22Rv1 (cell line): ENCODE data around the gene VWF.

Experiments used
- H3K27ac ChIP-seq: fragments of 450-650 bp; 2 replicates; pipeline ENCODE4 v1.5.1; 2017
- CTCF ChIP-seq: fragments of 450-650 bp; IDR thresholded peaks from 2 replicates; pipeline ENCODE4 v1.5.1; 2017; ENCODE audit warnings: mild to moderate bottlenecking
- ZFX ChIP-seq: fragments of 450-650 bp; IDR thresholded peaks from 2 replicates; pipeline ENCODE4 v1.6.1; 2017; ENCODE audit warnings: antibody characterized with exemption, borderline replicate concordance

The VWF gene

GRCh38 chr12:6120796-6121473 is 3.5 kb downstream of the VWF start:
- TF ChIP-seq ZFX (no peak), CTCF (no peak)
- H3K27ac ChIP-seq = no peak overlapping the region

DNA sequence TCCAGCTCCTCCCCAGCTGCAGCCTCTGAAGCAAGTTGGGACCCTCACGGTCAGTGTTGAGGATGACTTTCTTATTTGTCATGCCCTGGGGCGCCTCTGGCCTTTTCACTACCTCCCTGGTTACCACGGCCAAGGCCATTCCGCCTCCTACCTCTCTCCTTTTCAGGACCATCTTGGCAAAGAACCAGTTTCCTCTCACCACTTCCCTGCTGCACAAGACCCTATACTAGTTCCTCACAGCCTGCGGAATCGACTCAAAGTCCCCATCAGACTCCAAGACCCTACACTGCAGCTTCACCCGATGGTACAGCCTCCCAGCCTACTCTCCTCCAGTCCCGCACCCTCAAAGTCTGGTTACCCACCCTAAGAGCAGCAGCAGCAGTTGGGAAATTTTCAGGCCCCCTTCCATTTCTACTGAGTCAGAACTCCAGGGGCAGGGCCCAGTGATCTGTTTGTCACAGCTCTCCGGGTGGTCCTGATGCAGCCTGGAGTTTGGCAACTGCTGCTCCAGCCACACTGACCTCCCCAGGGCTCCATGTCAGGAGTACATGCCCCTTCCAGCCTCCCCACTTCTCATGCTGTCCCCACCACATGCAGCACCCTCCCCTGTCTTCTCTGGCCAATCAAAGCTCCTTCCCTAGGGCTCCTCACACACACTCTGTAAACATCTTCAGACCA is 5.4 kb downstream of the VWF start:
- TF ChIP-seq ZFX (no peak), CTCF (no peak)
- no peak overlapping the region for H3K27ac ChIP-seq

GRCh38 chr12:6116471-6117021 is 7.9 kb downstream of the VWF start:
- no peak for TF ChIP-seq ZFX
- no peak for TF ChIP-seq CTCF
- H3K27ac ChIP-seq = no peak overlapping the region

- no peak for TF ChIP-seq CTCF
- no peak for TF ChIP-seq ZFX
- no peak overlapping the region for H3K27ac ChIP-seq
Observed at GRCh38 chr12:6115389-6115788, 9.1 kb downstream of the VWF start.

GRCh38 chr12:6114476-6114870 is 10.0 kb downstream of the VWF start:
- H3K27ac ChIP-seq = no peak overlapping the region
- TF ChIP-seq ZFX (no peak), CTCF (no peak)

DNA sequence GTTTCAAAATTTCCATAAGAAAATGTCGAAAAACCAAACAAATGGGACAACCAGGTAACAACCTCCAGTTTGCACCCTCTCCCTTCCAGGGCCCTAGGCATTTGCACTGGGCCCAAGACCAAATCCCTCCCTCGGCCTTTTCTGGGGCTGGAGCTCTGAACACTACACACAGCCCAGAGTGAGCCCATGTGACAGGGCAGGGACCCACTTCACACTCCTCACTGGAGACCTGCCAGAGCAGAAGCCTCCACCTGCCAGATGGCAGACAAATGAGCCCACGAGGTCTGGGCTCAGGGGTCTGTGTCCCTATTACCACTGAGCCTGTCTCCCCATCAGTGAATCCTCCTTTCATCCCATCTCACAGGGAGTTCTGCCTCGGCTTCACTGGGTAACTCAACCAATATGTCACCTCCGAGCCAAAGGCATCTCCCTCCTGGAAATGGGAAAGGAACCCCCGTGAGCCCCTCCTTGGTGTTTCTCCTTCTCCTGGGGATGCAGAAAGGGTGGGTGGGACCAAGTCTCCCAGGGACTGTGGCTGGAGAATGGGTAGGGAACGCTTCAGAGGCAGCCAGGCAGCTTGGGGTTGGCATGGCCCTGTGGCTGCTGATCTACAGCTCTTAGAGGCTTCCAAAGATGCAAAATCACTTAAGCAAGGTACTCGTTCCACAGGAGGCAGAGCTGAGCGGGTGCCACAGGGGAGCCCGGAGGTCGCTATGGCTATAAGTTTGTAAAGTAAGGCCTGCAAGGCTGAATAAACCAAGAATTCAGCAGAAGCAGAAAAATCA is 10.6 kb downstream of the VWF start:
- H3K27ac ChIP-seq = no peak overlapping the region
- TF ChIP-seq ZFX (no peak), CTCF (no peak)

GRCh38 chr12:6112004-6112403 is 12.5 kb downstream of the VWF start:
- H3K27ac ChIP-seq = no peak overlapping the region
- TF ChIP-seq ZFX = no peak
- TF ChIP-seq CTCF = no peak
